Thyroid gland (tissue), 4 donors: ENCODE measurements around the gene GNA15. TPM values are rescaled to one million over a fixed set of nuclear protein-coding genes. Genes with fewer than 3 reads are reported as not detected.

Experiments
- DNase-seq, 2 donors: peaks; one replicate each; pipeline ENCODE4 v3.0.0-alpha.2; 2019
- H3K27ac ChIP-seq, 3 donors: fragments of 200-600 bp; sonication (generic); 1 replicate in 2 of 3; 2 replicates in 1 of 3; pipeline ENCODE4 v1.5.1; 2016 to 2019; ENCODE audit warnings: mild to moderate bottlenecking in 1 of 3, moderate library complexity in 1 of 3
- H3K27me3 ChIP-seq: fragments of 200-600 bp; sonication (generic); one replicate; pipeline ENCODE4 v1.5.1; 2019
- H3K36me3 ChIP-seq, 2 donors: fragments of 200-600 bp; sonication (generic); one replicate each; pipeline ENCODE4 v1.5.1; 2016 to 2019
- H3K4me1 ChIP-seq, 2 donors: fragments of 200-600 bp; sonication (generic); one replicate each; pipeline ENCODE4 v1.5.1; 2017 to 2019
- H3K4me3 ChIP-seq, 3 donors: fragments of 200-600 bp; sonication (generic); replicated peaks in 1 of 3; 1 replicate in 2 of 3; 2 replicates in 1 of 3; pipeline ENCODE4 v1.5.1; 2016; ENCODE audit warnings: mild to moderate bottlenecking in 1 of 3
- H3K9me3 ChIP-seq: fragments of 200-600 bp; sonication (generic); one replicate; pipeline ENCODE4 v1.5.1; 2017
- CTCF ChIP-seq, 6 experiments: fragments of 200-600 bp in 3 of 6; fragments of 450-650 bp in 3 of 6; sonication (generic) in 3 of 6; IDR thresholded peaks; one replicate each; pipeline ENCODE4 v1.5.1; 2016 to 2019; ENCODE audit warnings: antibody characterized with exemption in 6 of 6, mild to moderate bottlenecking in 2 of 6, inconsistent platforms in 1 of 6, moderate library complexity in 1 of 6
- POLR2A ChIP-seq, 2 donors: fragments of 450-650 bp; IDR thresholded peaks; one replicate each; pipeline ENCODE4 v1.6.1; 2017; ENCODE audit warnings: antibody characterized with exemption in 2 of 2, mild to moderate bottlenecking in 2 of 2, moderate library complexity in 1 of 2
- WGBS, 2 donors: methylation state at CpG; one replicate each; pipeline ENCODE4 v1.1.5; 2017; 5-methylcytosine and 5-hydroxymethylcytosine counted together
- intact Hi-C: fragments of 100-400 bp; cut with DNase I; formaldehyde crosslinking; loops from one replicate; pipeline ENCODE4 v1.15.1; 2023
- total RNA-seq, 4 donors: library from RNA; depleted of rRNA; stranded (reverse); fragments of >200 nt; gene quantifications; one replicate each; pipeline ENCODE4 v1.2.3, GENCODE V29; 2016

The GNA15 gene
- total RNA-seq, 4 donors from 2014 or later, result 0.88 to 4.6 (median 2.1) TPM

- Histone ChIP-seq H3K36me3 (peaks cover 5 to 18% of the 10 kb centered on the region in 2 donors), H3K4me3 (no peak overlapping the region), H3K27ac (no peak overlapping the region), H3K27me3 (no peaks in the 10 kb centered on the region), H3K4me1 (no peaks in the 10 kb centered on the region), H3K9me3 (no peaks in the 10 kb centered on the region)
- intact Hi-C loops, result no loop called here
- DNase-seq, result no peak
- TF ChIP-seq POLR2A (IDR thresholded peaks at IDR 0.05) (no peak), CTCF (IDR thresholded peaks at IDR 0.05) (no peak)
- WGBS, 2 donors, result 88 to 94% methylated on average over 25 of the region's 29 CpGs
Observed at GRCh38 chr19:3114811-3115210, 21.0 kb upstream of the GNA15 start.

- intact Hi-C loops, result no loop called here
- no peak overlapping the region for H3K4me3 ChIP-seq
- no peaks in the 10 kb centered on the region for H3K4me1 ChIP-seq
- H3K9me3 ChIP-seq, result no peaks in the 10 kb centered on the region
- H3K27me3 ChIP-seq, result no peaks in the 10 kb centered on the region
- no peak for TF ChIP-seq POLR2A (IDR thresholded peaks at IDR 0.05)
- no peak for TF ChIP-seq CTCF (IDR thresholded peaks at IDR 0.05)
- DNase-seq, result no peak
- H3K27ac ChIP-seq, result no peak overlapping the region
- peaks cover 5 to 21% of the 10 kb centered on the region in 2 donors for H3K36me3 ChIP-seq
- 79 to 86% methylated on average over 12 of the region's 12 CpGs for WGBS, 2 donors
Observed at GRCh38 chr19:3115411-3115810, 20.4 kb upstream of the GNA15 start.

DNA sequence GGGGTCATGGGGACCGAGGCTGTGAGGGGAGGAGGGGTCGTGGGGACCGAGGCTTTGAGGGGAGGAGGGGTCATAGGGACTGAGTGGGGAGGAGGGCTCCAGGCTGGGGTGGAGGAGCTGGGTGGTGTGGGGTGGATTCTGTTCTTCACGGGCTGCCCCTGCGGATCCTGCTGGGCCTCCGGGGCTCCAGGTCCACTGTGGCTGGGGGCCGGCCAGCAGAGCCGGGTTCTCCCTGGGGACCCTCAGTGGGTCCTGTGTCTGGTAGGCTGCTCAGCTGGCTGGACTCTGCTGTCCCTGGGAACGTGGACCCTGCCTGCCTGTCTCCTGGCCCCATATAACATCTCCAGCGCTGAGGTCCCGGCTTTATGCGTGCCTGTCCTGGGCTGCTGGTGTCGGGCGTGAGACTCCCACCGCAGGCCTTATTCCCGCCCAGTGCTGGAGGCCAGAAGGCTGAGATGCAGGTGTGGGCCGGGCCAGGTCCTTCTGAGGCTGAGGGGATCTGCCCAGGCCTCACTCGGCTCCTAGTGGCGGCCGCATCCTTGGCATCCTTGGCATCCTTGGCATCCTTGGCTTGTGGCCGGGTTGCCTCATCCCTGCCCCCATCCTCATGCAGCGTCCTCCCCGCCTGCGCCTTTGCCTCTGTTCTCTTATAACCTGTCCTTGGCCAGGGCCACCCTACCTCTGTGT lies 19.8 kb upstream of the GNA15 start:
- H3K4me1 ChIP-seq, result no peaks in the 10 kb centered on the region
- no peaks in the 10 kb centered on the region for H3K9me3 ChIP-seq
- H3K36me3 ChIP-seq, result peaks cover 5 to 25% of the 10 kb centered on the region in 2 donors
- no peak overlapping the region for H3K4me3 ChIP-seq
- intact Hi-C loops, result no loop called here
- WGBS, 2 donors, result 85 to 87% methylated on average over 17 to 24 of the region's 24 CpGs
- H3K27me3 ChIP-seq, result no peaks in the 10 kb centered on the region
- TF ChIP-seq POLR2A (IDR thresholded peaks at IDR 0.05), result no peak
- TF ChIP-seq CTCF (IDR thresholded peaks at IDR 0.05), result no peak
- H3K27ac ChIP-seq, result no peak overlapping the region
- no peak for DNase-seq

GRCh38 chr19:3116621-3117020 lies 19.2 kb upstream of the GNA15 start:
- no peak for DNase-seq
- Histone ChIP-seq H3K4me3 (no peak overlapping the region), H3K9me3 (no peaks in the 10 kb centered on the region), H3K27me3 (no peaks in the 10 kb centered on the region), H3K4me1 (no peaks in the 10 kb centered on the region), H3K27ac (no peak overlapping the region), H3K36me3 (peaks cover 3 to 30% of the 10 kb centered on the region in 2 donors)
- intact Hi-C loops, result no loop called here
- TF ChIP-seq POLR2A (IDR thresholded peaks at IDR 0.05) (no peak), CTCF (IDR thresholded peaks at IDR 0.05) (no peak)
- WGBS, 2 donors, result 98 to 100% methylated on average over 5 to 16 of the region's 21 CpGs

GRCh38 chr19:3117716-3118115 lies 18.1 kb upstream of the GNA15 start:
- Histone ChIP-seq H3K36me3 (peaks cover 0 to 32% of the 10 kb centered on the region in 2 donors), H3K4me1 (no peaks in the 10 kb centered on the region), H3K27me3 (no peaks in the 10 kb centered on the region), H3K9me3 (no peaks in the 10 kb centered on the region), H3K4me3 (no peak overlapping the region), H3K27ac (no peak overlapping the region)
- no peak for TF ChIP-seq CTCF (IDR thresholded peaks at IDR 0.05)
- no peak for TF ChIP-seq POLR2A (IDR thresholded peaks at IDR 0.05)
- intact Hi-C loops, result no loop called here
- 90 to 100% methylated on average over 3 to 4 of the region's 20 CpGs for WGBS, 2 donors
- DNase-seq, result no peak
